WI38 (cell line): Measurements from ENCODE around the gene CRYAB.

Experiments
- H3K4me3 ChIP-seq: 2 replicates; pipeline ENCODE4 v1.5.1; 2011; ENCODE audit warnings: low read depth, mild to moderate bottlenecking, control low read depth, low read length
- CTCF ChIP-seq: IDR thresholded peaks from 2 replicates; pipeline ENCODE4 v1.5.1; 2012; ENCODE audit warnings: low read depth, mild to moderate bottlenecking, control low read depth, low read length

The CRYAB gene

GRCh38 chr11:111939836-111940604, 28.4 kb upstream of the CRYAB start:
- no peak overlapping the region for H3K4me3 ChIP-seq
- no peak for TF ChIP-seq CTCF

- no peak for TF ChIP-seq CTCF
- peak overlapping the region; percentile 37 for H3K4me3 ChIP-seq
Observed at GRCh38 chr11:111938687-111939160, 27.2 kb upstream of the CRYAB start.

- no peak for TF ChIP-seq CTCF
- peak overlapping the region; percentile 63 for H3K4me3 ChIP-seq
Observed at GRCh38 chr11:111937844-111938243, 26.3 kb upstream of the CRYAB start.

GRCh38 chr11:111937461-111937769, 25.8 kb upstream of the CRYAB start:
- H3K4me3 ChIP-seq: peak overlapping the region; percentile 63
- no peak for TF ChIP-seq CTCF

GRCh38 chr11:111936040-111936540, 24.5 kb upstream of the CRYAB start:
- no peak for TF ChIP-seq CTCF
- H3K4me3 ChIP-seq: peak overlapping the region; percentile 63

- no peak overlapping the region for H3K4me3 ChIP-seq
- TF ChIP-seq CTCF: no peak
Observed at GRCh38 chr11:111935317-111936039, 23.9 kb upstream of the CRYAB start.

- H3K4me3 ChIP-seq: no peak overlapping the region
- TF ChIP-seq CTCF: no peak
Observed at GRCh38 chr11:111934306-111934705, 22.7 kb upstream of the CRYAB start.
